GM19043 (cell line): ENCODE measurements around the gene WASHC2A.
"Not testable (repeated sequence)": the region's sequence is repeated elsewhere in the genome, so short reads cannot be mapped to it uniquely, and the experiment has no call there.

Experiments used
- ATAC-seq: cut with Tn5 transposase; IDR thresholded peaks from one replicate; pipeline ENCODE4 v1.9.1; 2021; ENCODE audit warnings: low read depth; ENCODE audit not compliant: unreplicated experiment

The WASHC2A gene

GRCh38 chr10:50067546-50068351 is at the start of gene WASHC2A:
Gene WASHC2A, plus strand, starts transcription at chr10:50067954. Its CDS starts 52 bp downstream, at chr10:50068006.
- ATAC-seq = peak; percentile 93

GRCh38 chr10:50019279-50019678 is 48.5 kb upstream of the WASHC2A start:
- not testable (repeated sequence) for ATAC-seq

- ATAC-seq = not testable (repeated sequence)
Observed at GRCh38 chr10:50020451-50021024, 47.2 kb upstream of the WASHC2A start.

GRCh38 chr10:50021646-50022045 is 46.1 kb upstream of the WASHC2A start:
- ATAC-seq = no peak

- ATAC-seq = not testable (repeated sequence)
Observed at GRCh38 chr10:50024716-50025383, 42.9 kb upstream of the WASHC2A start.

GRCh38 chr10:50025627-50026026 is 42.1 kb upstream of the WASHC2A start:
- no peak for ATAC-seq

GRCh38 chr10:50027195-50027594 is 40.6 kb upstream of the WASHC2A start:
- ATAC-seq = no peak

- ATAC-seq = no peak
Observed at GRCh38 chr10:50033481-50033880, 34.3 kb upstream of the WASHC2A start.

- ATAC-seq = not testable (repeated sequence)
Observed at GRCh38 chr10:50035337-50035736, 32.4 kb upstream of the WASHC2A start.

GRCh38 chr10:50044941-50045664 is 22.7 kb upstream of the WASHC2A start:
- no peak for ATAC-seq

GRCh38 chr10:50046457-50046856 is 21.3 kb upstream of the WASHC2A start:
- not testable (repeated sequence) for ATAC-seq

- ATAC-seq = not testable (repeated sequence)
Observed at GRCh38 chr10:50047594-50047993, 20.2 kb upstream of the WASHC2A start.

GRCh38 chr10:50051995-50052660 is 15.6 kb upstream of the WASHC2A start:
- not testable (repeated sequence) for ATAC-seq

- ATAC-seq = not testable (repeated sequence)
Observed at GRCh38 chr10:50052778-50053376, 14.9 kb upstream of the WASHC2A start.

- not testable (repeated sequence) for ATAC-seq
Observed at GRCh38 chr10:50055494-50056292, 12.1 kb upstream of the WASHC2A start.

GRCh38 chr10:50056654-50057053 is 11.1 kb upstream of the WASHC2A start:
- not testable (repeated sequence) for ATAC-seq

GRCh38 chr10:50058727-50059126 is 9.0 kb upstream of the WASHC2A start:
- ATAC-seq = not testable (repeated sequence)

GRCh38 chr10:50059946-50060345 is 7.8 kb upstream of the WASHC2A start:
- ATAC-seq = not testable (repeated sequence)

- not testable (repeated sequence) for ATAC-seq
Observed at GRCh38 chr10:50061548-50061947, 6.2 kb upstream of the WASHC2A start.
